LNCAP (cell line): ENCODE results near the gene DAB2.

Experiments
- TF ChIP-seq, protein P1 (sequence below): fragments of 450-650 bp; IDR thresholded peaks from 2 replicates; pipeline ENCODE4 v1.5.1; 2017; ENCODE audit warnings: mild to moderate bottlenecking

DAB2 gene

DNA sequence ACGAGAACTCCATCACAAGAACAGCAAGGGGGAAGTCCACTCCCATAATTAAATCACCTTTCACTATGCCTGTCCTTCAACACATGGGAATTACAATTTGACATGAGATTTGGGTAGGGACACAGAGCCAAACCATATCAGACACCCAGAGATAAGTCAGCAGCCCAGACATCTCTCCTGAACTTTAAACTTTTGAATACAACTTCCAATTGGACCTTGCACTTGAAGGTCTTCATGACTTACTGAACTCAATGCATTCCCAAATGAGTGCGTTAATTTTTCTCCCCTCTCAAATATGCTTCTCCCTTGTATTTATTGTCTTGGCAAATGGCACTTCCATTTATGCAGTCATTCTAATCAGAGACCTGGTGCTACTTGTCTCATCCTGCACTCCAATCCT, 72.6 kb downstream of the DAB2 start:
- TF ChIP-seq, protein P1, sequence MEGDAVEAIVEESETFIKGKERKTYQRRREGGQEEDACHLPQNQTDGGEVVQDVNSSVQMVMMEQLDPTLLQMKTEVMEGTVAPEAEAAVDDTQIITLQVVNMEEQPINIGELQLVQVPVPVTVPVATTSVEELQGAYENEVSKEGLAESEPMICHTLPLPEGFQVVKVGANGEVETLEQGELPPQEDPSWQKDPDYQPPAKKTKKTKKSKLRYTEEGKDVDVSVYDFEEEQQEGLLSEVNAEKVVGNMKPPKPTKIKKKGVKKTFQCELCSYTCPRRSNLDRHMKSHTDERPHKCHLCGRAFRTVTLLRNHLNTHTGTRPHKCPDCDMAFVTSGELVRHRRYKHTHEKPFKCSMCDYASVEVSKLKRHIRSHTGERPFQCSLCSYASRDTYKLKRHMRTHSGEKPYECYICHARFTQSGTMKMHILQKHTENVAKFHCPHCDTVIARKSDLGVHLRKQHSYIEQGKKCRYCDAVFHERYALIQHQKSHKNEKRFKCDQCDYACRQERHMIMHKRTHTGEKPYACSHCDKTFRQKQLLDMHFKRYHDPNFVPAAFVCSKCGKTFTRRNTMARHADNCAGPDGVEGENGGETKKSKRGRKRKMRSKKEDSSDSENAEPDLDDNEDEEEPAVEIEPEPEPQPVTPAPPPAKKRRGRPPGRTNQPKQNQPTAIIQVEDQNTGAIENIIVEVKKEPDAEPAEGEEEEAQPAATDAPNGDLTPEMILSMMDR = no peak

DNA sequence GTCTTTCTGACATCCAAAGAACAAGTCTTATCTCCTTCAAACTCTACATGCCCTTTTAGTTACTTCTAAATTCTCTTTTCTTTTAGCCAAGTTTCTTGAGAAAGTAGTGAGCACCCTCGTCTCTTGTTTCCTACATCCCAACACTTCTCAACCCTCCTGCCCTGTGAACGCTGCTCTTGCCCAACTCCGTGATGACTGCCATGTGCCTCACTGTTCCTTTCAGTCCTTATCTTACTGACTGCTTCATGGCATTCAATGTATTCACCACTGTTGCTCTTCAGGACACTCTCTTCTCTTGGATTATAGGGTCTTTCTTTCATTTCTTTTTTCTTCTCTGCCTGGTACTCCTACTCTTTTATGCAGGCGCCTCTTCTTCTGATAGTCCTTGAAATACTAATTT, 75.3 kb downstream of the DAB2 start:
- TF ChIP-seq, protein P1 = no peak

GRCh38 chr5:39342460-39342859, 82.3 kb downstream of the DAB2 start:
- TF ChIP-seq, protein P1 = no peak

GRCh38 chr5:39341896-39342295, 82.9 kb downstream of the DAB2 start:
- TF ChIP-seq, protein P1 = no peak

DNA sequence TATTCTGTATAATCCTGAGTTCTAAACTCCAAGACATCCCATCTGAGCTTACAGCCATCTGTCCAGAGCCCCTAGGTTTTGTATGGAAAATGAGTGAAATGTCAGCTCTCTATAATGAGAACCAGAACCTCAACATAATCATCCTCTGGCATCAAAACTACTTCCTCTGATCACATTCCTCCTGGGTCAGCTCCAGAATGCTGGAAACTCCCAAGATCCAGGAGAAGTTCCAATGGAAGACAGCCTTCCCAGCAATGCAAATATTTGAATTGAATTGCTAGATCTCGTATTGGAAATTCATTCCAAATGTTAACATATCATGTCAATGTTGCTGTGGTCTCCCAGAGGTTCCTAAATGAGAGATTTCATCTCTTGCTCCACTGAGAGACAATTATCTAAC, 84.3 kb downstream of the DAB2 start:
- TF ChIP-seq, protein P1 = no peak

DNA sequence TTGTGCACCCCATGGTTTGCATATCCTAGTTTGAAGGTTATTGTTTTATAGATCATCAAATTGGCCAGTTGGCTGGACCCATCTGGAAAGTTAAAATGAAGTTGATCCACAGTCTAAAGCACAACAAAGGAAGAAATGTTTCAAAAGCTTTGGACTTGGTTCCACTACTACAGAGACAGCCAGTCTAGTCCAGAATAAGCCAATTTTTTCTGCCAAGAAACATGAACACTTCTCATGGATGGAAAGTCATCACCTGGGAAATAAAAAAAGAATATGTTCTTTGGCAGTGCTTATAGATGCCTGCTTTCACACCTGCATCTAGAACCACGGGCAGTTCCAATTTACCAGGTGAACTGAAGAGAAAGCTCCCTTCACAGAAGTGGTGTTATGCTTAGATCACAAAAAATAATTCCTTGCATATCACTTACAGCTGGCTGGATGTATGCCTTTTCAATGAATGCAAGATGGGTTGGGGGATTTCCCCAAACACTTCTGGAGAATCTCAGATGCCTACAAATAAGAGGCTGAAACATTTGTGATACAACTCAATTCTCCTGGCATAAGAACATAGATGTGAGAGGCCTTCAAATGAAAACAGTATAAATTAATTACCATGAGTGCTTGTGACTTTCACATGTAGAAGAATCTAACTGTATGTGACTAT, 87.4 kb downstream of the DAB2 start:
- TF ChIP-seq, protein P1 = no peak

DNA sequence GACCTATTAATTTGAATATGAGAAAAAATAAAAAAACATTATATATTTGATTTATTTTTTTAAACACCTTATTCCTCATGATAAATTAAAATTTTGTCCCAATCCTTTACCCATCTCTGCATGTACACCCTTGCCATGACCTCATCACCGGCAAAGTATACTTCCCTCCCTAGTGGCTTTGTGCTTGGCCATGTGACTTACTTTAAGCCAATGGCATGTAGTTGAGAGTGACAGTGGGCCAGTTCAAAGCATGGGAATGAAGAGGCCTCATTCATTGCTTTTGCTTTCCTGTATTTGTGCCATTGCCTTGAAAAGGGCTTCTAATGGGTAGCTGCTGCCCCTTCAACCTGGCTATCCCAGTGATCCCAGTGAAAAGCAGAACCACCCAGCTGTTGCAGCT, 91.7 kb downstream of the DAB2 start:
- TF ChIP-seq, protein P1 = no peak

GRCh38 chr5:39331861-39332381, 92.9 kb downstream of the DAB2 start:
- TF ChIP-seq, protein P1 = no peak
